Chondrocyte (in vitro differentiated cells): ENCODE data around the gene TEX2. TPM values are rescaled to one million over a fixed set of nuclear protein-coding genes. Genes with fewer than 3 reads are reported as not detected.
A peak's percentile ranks its signal among the peaks of the same experiment; 100 is the strongest.

Experiments used
- DNase-seq: peaks from one replicate; pipeline ENCODE4 v3.0.0; 2021; ENCODE audit warnings: mixed read lengths, low spot score
- H3K27ac Mint-ChIP-seq: one replicate; pipeline ENCODE4 v1.8.0; 2021; ENCODE audit warnings: mild to moderate bottlenecking, moderate library complexity, mixed read lengths; ENCODE audit not compliant: unreplicated experiment
- H3K27me3 Mint-ChIP-seq: 2 replicates; pipeline ENCODE4 v1.8.0; 2021; ENCODE audit warnings: low read depth, mixed read lengths
- H3K36me3 Mint-ChIP-seq: 2 replicates; pipeline ENCODE4 v1.8.0; 2021; ENCODE audit warnings: low read depth, mixed read lengths
- H3K4me1 Mint-ChIP-seq: 2 replicates; pipeline ENCODE4 v1.8.0; 2021; ENCODE audit warnings: low read depth, mild to moderate bottlenecking, mixed read lengths
- H3K4me3 Mint-ChIP-seq: one replicate; pipeline ENCODE4 v1.8.0; 2021; ENCODE audit warnings: mild to moderate bottlenecking, moderate library complexity, mixed read lengths; ENCODE audit not compliant: unreplicated experiment
- H3K9me3 Mint-ChIP-seq: 2 replicates; pipeline ENCODE4 v1.8.0; 2021; ENCODE audit warnings: low read depth, mixed read lengths
- CTCF ChIP-seq: fragments of 200-600 bp; sonication (generic); IDR thresholded peaks from 2 replicates; pipeline ENCODE4 v1.5.0; 2021; ENCODE audit warnings: antibody characterized with exemption, mild to moderate bottlenecking, moderate library complexity
- total RNA-seq: library from RNA; stranded (reverse); gene quantifications from 3 replicates; pipeline ENCODE4 v1.2.1, GENCODE V29; 2021

The TEX2 gene
- total RNA-seq, 1 donor from 2014 or later, result 47.3 TPM

GRCh38 chr17:64157669-64158180 is 105.3 kb downstream of the TEX2 start:
- Mint-ChIP-seq H3K4me1 (peaks cover 51% of the 10 kb centered on the region), H3K4me3 (no peak overlapping the region), H3K27me3 (no peaks in the 10 kb centered on the region), H3K9me3 (no peaks in the 10 kb centered on the region), H3K27ac (no peak overlapping the region), H3K36me3 (peaks cover 3% of the 10 kb centered on the region)
- TF ChIP-seq CTCF, result no peak
- no peak for DNase-seq

DNA sequence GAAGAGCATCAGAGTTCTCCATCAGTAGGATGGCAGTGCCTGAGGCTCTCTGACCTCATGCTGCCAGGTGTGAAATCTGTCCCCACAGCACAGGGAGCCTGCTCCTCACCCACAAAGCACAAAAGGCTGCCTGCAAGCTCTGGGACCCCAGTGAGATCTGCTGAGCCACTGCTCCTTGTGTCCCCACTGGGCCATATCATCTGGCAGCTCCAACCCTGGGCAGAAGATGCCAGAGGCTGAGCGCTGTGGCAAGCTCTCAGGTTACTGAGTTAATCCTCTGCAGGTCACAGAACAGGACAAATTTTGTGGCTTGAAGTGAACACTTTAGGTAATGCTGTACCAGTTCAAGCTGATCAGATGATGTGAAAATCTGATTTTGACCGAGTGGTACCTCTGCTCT is 106.4 kb downstream of the TEX2 start:
- DNase-seq, result no peak
- peaks cover 57% of the 10 kb centered on the region for H3K4me1 Mint-ChIP-seq
- no peak for TF ChIP-seq CTCF
- no peaks in the 10 kb centered on the region for H3K9me3 Mint-ChIP-seq
- no peak overlapping the region for H3K4me3 Mint-ChIP-seq
- peaks cover 9% of the 10 kb centered on the region for H3K36me3 Mint-ChIP-seq
- no peaks in the 10 kb centered on the region for H3K27me3 Mint-ChIP-seq
- H3K27ac Mint-ChIP-seq, result peak overlapping the region; percentile 73

DNA sequence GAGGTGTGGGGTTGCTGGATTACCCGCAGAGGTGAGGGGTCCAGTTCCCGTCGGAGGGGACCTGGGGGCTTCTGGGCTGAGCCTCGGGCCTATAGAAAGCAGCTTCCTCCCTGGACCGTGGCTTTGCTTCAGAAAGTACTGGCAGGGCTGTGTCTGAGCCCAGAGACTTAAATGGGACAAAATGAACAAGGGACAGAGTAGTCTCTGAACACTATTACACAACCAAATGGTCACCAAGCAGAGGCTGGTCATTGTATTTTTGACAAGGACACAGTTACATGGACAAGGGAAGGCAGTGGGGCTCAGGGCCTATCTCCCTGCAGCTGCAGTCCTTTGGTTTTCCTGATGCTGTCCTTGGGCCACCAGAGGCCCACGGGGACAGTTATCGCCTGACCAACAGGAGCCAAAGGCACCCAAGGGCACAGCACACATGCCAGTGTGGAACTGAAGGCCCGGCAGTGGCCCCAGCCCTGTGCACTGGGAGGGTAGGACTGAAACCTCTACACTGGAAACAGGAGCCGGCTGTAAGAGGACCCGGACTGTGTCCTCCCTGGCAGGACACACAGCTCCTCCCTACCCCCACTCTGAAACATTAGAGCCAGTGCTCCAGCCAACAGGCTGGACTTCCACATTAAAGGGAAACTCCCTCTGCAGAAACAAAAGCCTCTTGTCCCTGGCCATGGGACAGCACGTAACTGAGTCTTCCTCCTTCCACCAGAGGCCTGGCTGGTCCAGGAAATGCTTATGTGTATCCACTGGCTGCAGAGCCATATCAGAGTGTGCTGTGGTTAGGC is 107.1 kb downstream of the TEX2 start:
- H3K27ac Mint-ChIP-seq, result peak overlapping the region; percentile 76
- TF ChIP-seq CTCF, result no peak

DNA sequence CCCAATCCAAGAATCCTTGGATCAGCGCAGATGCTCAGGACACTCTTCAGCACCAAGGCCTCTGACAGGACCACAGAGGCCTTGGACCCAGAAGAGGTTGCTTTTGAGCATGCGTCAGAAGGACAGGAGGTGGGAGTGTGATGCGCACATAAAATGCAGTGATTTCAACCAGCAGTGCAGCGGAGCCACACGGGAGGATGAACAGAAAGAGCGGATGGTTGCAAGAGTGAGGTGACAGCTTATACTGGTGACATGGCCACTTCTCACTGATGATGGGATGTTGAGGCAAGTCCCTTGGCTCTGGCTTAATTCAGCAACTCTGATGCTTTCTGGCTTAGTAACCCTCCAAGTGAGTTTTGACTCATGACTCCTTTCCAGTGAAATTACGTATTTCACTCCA is 107.9 kb downstream of the TEX2 start:
- peaks cover 9% of the 10 kb centered on the region for H3K36me3 Mint-ChIP-seq
- no peaks in the 10 kb centered on the region for H3K27me3 Mint-ChIP-seq
- H3K4me3 Mint-ChIP-seq, result no peak overlapping the region
- peaks cover 57% of the 10 kb centered on the region for H3K4me1 Mint-ChIP-seq
- DNase-seq, result no peak
- TF ChIP-seq CTCF, result no peak
- H3K9me3 Mint-ChIP-seq, result no peaks in the 10 kb centered on the region
- peak overlapping the region; percentile 76 for H3K27ac Mint-ChIP-seq

More for the DNA sequence above, 107.1 kb downstream of the TEX2 start:
- DNase-seq, result no peak
- peaks cover 57% of the 10 kb centered on the region for H3K4me1 Mint-ChIP-seq
- no peak overlapping the region for H3K4me3 Mint-ChIP-seq
- no peaks in the 10 kb centered on the region for H3K9me3 Mint-ChIP-seq
- peaks cover 9% of the 10 kb centered on the region for H3K36me3 Mint-ChIP-seq
- H3K27me3 Mint-ChIP-seq, result no peaks in the 10 kb centered on the region

DNA sequence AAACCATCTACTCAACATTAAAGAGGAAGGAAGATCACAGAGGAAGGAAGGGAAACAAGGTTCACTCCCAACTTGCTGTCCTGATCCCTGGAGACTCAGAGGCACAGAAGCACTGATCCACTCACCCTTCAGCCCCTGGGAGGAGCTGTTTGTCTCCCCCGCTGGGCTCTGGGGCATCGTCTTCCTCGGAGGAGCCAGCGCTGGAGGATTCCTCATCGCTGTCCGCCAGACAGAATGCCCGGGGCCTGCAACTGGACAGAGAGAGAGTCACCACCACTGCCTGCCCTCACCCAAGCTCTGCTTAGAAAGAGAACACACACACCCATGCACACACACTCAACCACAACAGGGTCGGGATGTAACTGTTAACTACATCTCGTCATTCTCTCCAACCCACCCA is 108.3 kb downstream of the TEX2 start:
- H3K27me3 Mint-ChIP-seq, result no peaks in the 10 kb centered on the region
- no peak overlapping the region for H3K27ac Mint-ChIP-seq
- peaks cover 9% of the 10 kb centered on the region for H3K36me3 Mint-ChIP-seq
- DNase-seq, result no peak
- no peak for TF ChIP-seq CTCF
- no peaks in the 10 kb centered on the region for H3K9me3 Mint-ChIP-seq
- H3K4me3 Mint-ChIP-seq, result no peak overlapping the region
- peaks cover 57% of the 10 kb centered on the region for H3K4me1 Mint-ChIP-seq
